K562 (cell line): Measurements from ENCODE around the gene ELMO1. TPM values are rescaled to one million over a fixed set of nuclear protein-coding genes. Genes with fewer than 3 reads are reported as not detected.

Experiments
- ARHGAP35 ChIP-seq: fragments of 450-650 bp; IDR thresholded peaks from 2 replicates; pipeline ENCODE4 v1.6.1; 2018; ENCODE audit not compliant: partially characterized antibody
- CEBPB ChIP-seq: fragments of 450-650 bp; IDR thresholded peaks from 2 replicates; pipeline ENCODE4 v1.6.1; 2016; ENCODE audit warnings: missing genetic modification characterization, missing compliant biosample characterization
- EGR1 ChIP-seq: fragments of 450-650 bp; conservative IDR thresholded peaks from 2 replicates; pipeline ENCODE4 v1.6.1; 2017; ENCODE audit warnings: mild to moderate bottlenecking
- GTF2E2 ChIP-seq: fragments of 200-800 bp; sonication (Bioruptor generic); IDR thresholded peaks from 2 replicates; pipeline ENCODE4 v1.6.1; 2016; ENCODE audit warnings: missing genetic modification characterization, missing compliant biosample characterization
- POU5F1 ChIP-seq: fragments of 150-350 bp; IDR thresholded peaks from 2 replicates; pipeline ENCODE4 v1.6.1; 2014; ENCODE audit warnings: borderline replicate concordance, low read length, low read depth, mild to moderate bottlenecking; ENCODE audit not compliant: partially characterized antibody
- SRF ChIP-seq, 2 experiments: fragments of 250-450, 450-650 bp in 1 of 2; sonication (Bioruptor Pico) in 1 of 2; sonication (generic) in 1 of 2; formaldehyde crosslinking; IDR thresholded peaks; 2 replicates each; pipeline versions ENCODE4 v1.5.0 to v1.5.1; 2020 to 2022; ENCODE audit warnings: mild to moderate bottlenecking in 1 of 2, missing genetic modification reagents in 1 of 2
- ZNF347 ChIP-seq: fragments of 450-650 bp; formaldehyde crosslinking; IDR thresholded peaks from 2 replicates; pipeline ENCODE4 v1.4.0; 2020; ENCODE audit warnings: low read depth, mild to moderate bottlenecking, moderate library complexity
- ZNF77 ChIP-seq: fragments of 250-450 bp; sonication (Bioruptor Pico); IDR thresholded peaks from 2 replicates; pipeline ENCODE4 v1.5.0; 2020
- polyA plus RNA-seq, 8 experiments: library from polyadenylated mRNA; depleted of rRNA in 4 of 8; stranded (reverse) in 5 of 8; unstranded in 3 of 8; fragments of >200 nt; fragmentation: Nextera tagmentation in 2 of 8; fragmentation: Illumina TruSeq in 1 of 8; extraction: Ambion mirVana in 2 of 8; extraction: Trizol in 1 of 8; gene quantifications; 2 replicates each; pipeline versions ENCODE4 v1.2.1 to v1.2.3, GENCODE V29; 2011 to 2014; ENCODE audit warnings: inconsistent platforms in 1 of 8, missing spikeins in 1 of 8
- total RNA-seq, 7 experiments: library from RNA; depleted of rRNA in 6 of 7; stranded (reverse); fragments of >200 nt in 6 of 7; fragmentation: Illumina TruSeq in 2 of 7; extraction: Trizol in 2 of 7; gene quantifications; 2 replicates each; pipeline versions ENCODE4 v1.2.1 to v1.2.3, GENCODE V29; 2011 to 2021; ENCODE audit warnings: low replicate concordance in 1 of 7
- TF ChIP-seq, protein P1 (sequence below): fragments of 200-800 bp; sonication (Bioruptor generic); IDR thresholded peaks from 2 replicates; pipeline ENCODE4 v1.6.1; 2017; ENCODE audit warnings: missing genetic modification characterization, missing compliant biosample characterization
- TF ChIP-seq, protein P2 (sequence below): sonication (generic); formaldehyde crosslinking; IDR thresholded peaks from 2 replicates; pipeline ENCODE4 v1.8.1; 2023; ENCODE audit warnings: mild to moderate bottlenecking, missing genetic modification reagents

ELMO1 gene
- total and polyA plus RNA-seq, 9 of the 15 experiments (the other 6 are each of a cell fraction or from before 2014, with no cell fraction given), result 0.36 to 7.2 (median 3.6) TPM

DNA sequence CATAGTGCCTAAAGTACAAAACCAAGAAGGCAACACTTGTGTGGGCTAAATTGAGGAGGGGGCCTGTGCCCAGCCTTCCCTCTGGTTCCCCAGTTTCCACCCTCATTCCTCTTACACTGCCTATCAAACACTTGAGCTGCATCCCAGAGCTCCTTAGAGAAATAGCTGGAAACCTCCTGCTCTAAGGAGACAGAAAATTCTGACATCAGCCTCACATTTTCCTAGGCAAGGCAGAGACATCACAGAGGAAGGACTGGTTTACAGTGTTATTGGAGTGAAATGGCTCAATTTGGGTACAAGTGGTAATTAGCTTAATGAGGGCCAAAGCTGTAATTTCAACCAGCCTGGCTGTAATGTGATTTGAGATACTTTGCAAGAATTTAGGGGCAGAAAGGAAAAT, 532.0 kb downstream of the ELMO1 start (continued):
- TF ChIP-seq, protein P1, sequence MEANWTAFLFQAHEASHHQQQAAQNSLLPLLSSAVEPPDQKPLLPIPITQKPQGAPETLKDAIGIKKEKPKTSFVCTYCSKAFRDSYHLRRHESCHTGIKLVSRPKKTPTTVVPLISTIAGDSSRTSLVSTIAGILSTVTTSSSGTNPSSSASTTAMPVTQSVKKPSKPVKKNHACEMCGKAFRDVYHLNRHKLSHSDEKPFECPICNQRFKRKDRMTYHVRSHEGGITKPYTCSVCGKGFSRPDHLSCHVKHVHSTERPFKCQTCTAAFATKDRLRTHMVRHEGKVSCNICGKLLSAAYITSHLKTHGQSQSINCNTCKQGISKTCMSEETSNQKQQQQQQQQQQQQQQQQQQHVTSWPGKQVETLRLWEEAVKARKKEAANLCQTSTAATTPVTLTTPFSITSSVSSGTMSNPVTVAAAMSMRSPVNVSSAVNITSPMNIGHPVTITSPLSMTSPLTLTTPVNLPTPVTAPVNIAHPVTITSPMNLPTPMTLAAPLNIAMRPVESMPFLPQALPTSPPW, result no peak
- TF ChIP-seq GTF2E2 (no peak), ZNF77 (CRISPR knock-in tag) (no peak), CEBPB (tag) (no peak), POU5F1 (no peak), ARHGAP35 (no peak), EGR1 (no peak), SRF (CRISPR knock-in tag; IDR thresholded peaks at IDR 0.05) (no peak), ZNF347 (CRISPR knock-in tag) (no peak)
- TF ChIP-seq, protein P2, sequence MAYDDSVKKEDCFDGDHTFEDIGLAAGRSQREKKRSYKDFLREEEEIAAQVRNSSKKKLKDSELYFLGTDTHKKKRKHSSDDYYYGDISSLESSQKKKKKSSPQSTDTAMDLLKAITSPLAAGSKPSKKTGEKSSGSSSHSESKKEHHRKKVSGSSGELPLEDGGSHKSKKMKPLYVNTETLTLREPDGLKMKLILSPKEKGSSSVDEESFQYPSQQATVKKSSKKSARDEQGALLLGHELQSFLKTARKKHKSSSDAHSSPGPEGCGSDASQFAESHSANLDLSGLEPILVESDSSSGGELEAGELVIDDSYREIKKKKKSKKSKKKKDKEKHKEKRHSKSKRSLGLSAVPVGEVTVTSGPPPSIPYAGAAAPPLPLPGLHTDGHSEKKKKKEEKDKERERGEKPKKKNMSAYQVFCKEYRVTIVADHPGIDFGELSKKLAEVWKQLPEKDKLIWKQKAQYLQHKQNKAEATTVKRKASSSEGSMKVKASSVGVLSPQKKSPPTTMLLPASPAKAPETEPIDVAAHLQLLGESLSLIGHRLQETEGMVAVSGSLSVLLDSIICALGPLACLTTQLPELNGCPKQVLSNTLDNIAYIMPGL (CRISPR knock-in tag), result no peak
